ENCODE results near the gene DBH. TPM values are rescaled to one million over a fixed set of nuclear protein-coding genes. Genes with fewer than 3 reads are reported as not detected.
A peak's percentile ranks its signal among the peaks of the same experiment; 100 is the strongest.

Gene DBH
- total and polyA plus RNA-seq, 2 donors from 2014 or later = 0.39 TPM; not detected in 1

- no peaks in the 10 kb centered on the region for H3K27me3 ChIP-seq (ENCODE audit: control insufficient read depth, insufficient read depth, low read length)
- intact Hi-C loops (cut with DNase I) = no loop called here
- FAIRE-seq (no peak), DNase-seq (peak in 1 of 5 donors; percentile 0)
- H3K4me3 ChIP-seq (ENCODE audit: low read length in 3 of 3) = no peak overlapping the region
- no peaks in the 10 kb centered on the region for H3K4me1 ChIP-seq (ENCODE audit: control insufficient read depth in 2 of 3, insufficient read depth in 2 of 3, low read depth in 1 of 3, low read length in 3 of 3)
- TF ChIP-seq CTCF (IDR thresholded peaks at IDR 0.05; ENCODE audit: borderline replicate concordance, extremely low read depth, insufficient read depth) = no peak
- H3K27ac ChIP-seq (ENCODE audit: low read depth in 2 of 2, low read length in 2 of 2) = no peak overlapping the region
- peaks cover 0 to 17% (median 4%) of the 10 kb centered on the region in 3 donors for H3K9me3 ChIP-seq (ENCODE audit: control insufficient read depth in 2 of 3, insufficient read depth in 1 of 3, low read length in 3 of 3)
- no peak overlapping the region for H3K9ac ChIP-seq (ENCODE audit: low read length in 3 of 3)
- H3K36me3 ChIP-seq (ENCODE audit: control insufficient read depth in 2 of 3, insufficient read depth in 3 of 3, low read length in 3 of 3) = no peaks in the 10 kb centered on the region
Observed at GRCh38 chr9:133599470-133600173, 36.5 kb upstream of the DBH start.

- FAIRE-seq = no peak
- no peak overlapping the region for H3K4me3 ChIP-seq (ENCODE audit: low read length in 3 of 3)
- intact Hi-C loops (cut with DNase I) = no loop called here
- peaks cover 0 to 17% (median 4%) of the 10 kb centered on the region in 3 donors for H3K9me3 ChIP-seq (ENCODE audit: control insufficient read depth in 2 of 3, insufficient read depth in 1 of 3, low read length in 3 of 3)
- peak in 1 of 5 donors; percentile 55 for DNase-seq
- TF ChIP-seq CTCF (IDR thresholded peaks at IDR 0.05; ENCODE audit: borderline replicate concordance, extremely low read depth, insufficient read depth) = no peak
- H3K4me1 ChIP-seq (ENCODE audit: control insufficient read depth in 2 of 3, insufficient read depth in 2 of 3, low read depth in 1 of 3, low read length in 3 of 3) = no peaks in the 10 kb centered on the region
- H3K27ac ChIP-seq (ENCODE audit: low read depth in 2 of 2, low read length in 2 of 2) = no peak overlapping the region
- H3K27me3 ChIP-seq (ENCODE audit: control insufficient read depth, insufficient read depth, low read length) = no peaks in the 10 kb centered on the region
- H3K36me3 ChIP-seq (ENCODE audit: control insufficient read depth in 2 of 3, insufficient read depth in 3 of 3, low read length in 3 of 3) = no peaks in the 10 kb centered on the region
- no peak overlapping the region for H3K9ac ChIP-seq (ENCODE audit: low read length in 3 of 3)
Observed at GRCh38 chr9:133600739-133601138, 35.4 kb upstream of the DBH start.

- Histone ChIP-seq H3K4me3 (ENCODE audit: low read length in 3 of 3) (no peak overlapping the region), H3K27ac (ENCODE audit: low read depth in 2 of 2, low read length in 2 of 2) (no peak overlapping the region), H3K4me1 (ENCODE audit: control insufficient read depth in 2 of 3, insufficient read depth in 2 of 3, low read depth in 1 of 3, low read length in 3 of 3) (no peaks in the 10 kb centered on the region), H3K27me3 (ENCODE audit: control insufficient read depth, insufficient read depth, low read length) (no peaks in the 10 kb centered on the region), H3K9ac (ENCODE audit: low read length in 3 of 3) (no peak overlapping the region), H3K9me3 (ENCODE audit: control insufficient read depth in 2 of 3, insufficient read depth in 1 of 3, low read length in 3 of 3) (peaks cover 0 to 13% (median 4%) of the 10 kb centered on the region in 3 donors), H3K36me3 (ENCODE audit: control insufficient read depth in 2 of 3, insufficient read depth in 3 of 3, low read length in 3 of 3) (no peaks in the 10 kb centered on the region)
- FAIRE-seq (no peak), DNase-seq (peak in 1 of 5 donors; percentile 60)
- no peak for TF ChIP-seq CTCF (IDR thresholded peaks at IDR 0.05; ENCODE audit: borderline replicate concordance, extremely low read depth, insufficient read depth)
- intact Hi-C loops (cut with DNase I) = no loop called here
Observed at GRCh38 chr9:133601746-133602145, 34.4 kb upstream of the DBH start.

All from kidney (tissue), 14 donors.